ENCODE data around the gene ANO6.

DNA sequence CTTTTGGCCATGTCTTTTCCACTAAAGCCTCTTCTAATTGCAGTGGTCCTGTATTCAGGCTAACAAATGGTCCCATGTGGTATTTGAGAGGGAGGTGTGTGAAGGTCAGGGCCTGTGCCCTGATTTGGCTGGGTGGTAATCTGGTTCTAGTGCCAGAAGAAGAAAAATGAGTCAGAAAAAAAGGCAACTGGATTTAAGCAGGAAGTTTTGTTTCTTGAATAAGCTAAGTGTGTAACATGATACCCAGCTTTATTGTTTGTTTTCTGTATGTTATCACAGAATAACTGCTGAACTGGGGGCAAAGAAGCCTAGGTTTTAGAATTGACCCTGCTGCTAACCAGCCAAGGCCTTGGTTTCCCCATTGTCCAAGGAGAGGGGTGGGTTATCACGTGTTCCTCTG lies 134.0 kb downstream of the ANO6 start:
- TF ChIP-seq ETV6 (CRISPR knock-in tag; IDR thresholded peaks at IDR 0.05) = no peak
- no peak for TF ChIP-seq CTCF (IDR thresholded peaks at IDR 0.05)
- no peak for TF ChIP-seq USF1 (CRISPR knock-in tag; IDR thresholded peaks at IDR 0.05)
- TF ChIP-seq ELF4 (CRISPR knock-in tag; IDR thresholded peaks at IDR 0.05; ENCODE audit: low read depth) = no peak

Measured in WTC11 (cell line).